Muscle layer of duodenum (tissue), 2 donors: ENCODE data around the gene TMEM255B.
"Not testable (repeated sequence)": the region's sequence is repeated elsewhere in the genome, so short reads cannot be mapped to it uniquely, and the experiment has no call there.

Experiments used
- H3K27ac ChIP-seq: one replicate; pipeline ENCODE4 v1.7.0; 2013; ENCODE audit warnings: mild to moderate bottlenecking, low read length
- H3K27me3 ChIP-seq: one replicate; pipeline ENCODE4 v1.7.0; 2013; ENCODE audit warnings: low read depth, mild to moderate bottlenecking, control low read depth, low read length
- H3K36me3 ChIP-seq, 2 donors: one replicate each; pipeline ENCODE4 v1.7.0; 2013; ENCODE audit warnings: low read length in 2 of 2, control low read depth in 1 of 2, mild to moderate bottlenecking in 1 of 2; ENCODE audit not compliant: insufficient read depth in 2 of 2, control insufficient read depth in 1 of 2
- H3K4me1 ChIP-seq, 2 donors: one replicate each; pipeline ENCODE4 v1.7.0; 2013; ENCODE audit warnings: low read length in 2 of 2, mild to moderate bottlenecking in 2 of 2, control low read depth in 1 of 2, moderate library complexity in 1 of 2; ENCODE audit not compliant: insufficient read depth in 2 of 2, control insufficient read depth in 1 of 2
- H3K4me3 ChIP-seq, 2 donors: one replicate each; pipeline ENCODE4 v1.7.0; 2013; ENCODE audit warnings: low read length in 2 of 2, low read depth in 1 of 2, mild to moderate bottlenecking in 1 of 2
- H3K9me3 ChIP-seq, 2 donors: one replicate each; pipeline ENCODE4 v1.7.0; 2013; ENCODE audit warnings: low read length in 2 of 2, control low read depth in 1 of 2, mild to moderate bottlenecking in 1 of 2; ENCODE audit not compliant: control insufficient read depth in 1 of 2
- donor health status: healthy.

Gene TMEM255B

GRCh38 chr13:113819341-113819730 lies 60.3 kb downstream of the TMEM255B start:
- Histone ChIP-seq H3K4me1 (peaks cover 3 to 48% of the 10 kb centered on the region in 2 donors), H3K27me3 (no peaks in the 10 kb centered on the region), H3K4me3 (no peak overlapping the region), H3K9me3 (no peaks in the 10 kb centered on the region), H3K36me3 (peaks cover 0 to 17% of the 10 kb centered on the region in 2 donors), H3K27ac (no peak overlapping the region)

GRCh38 chr13:113819731-113820715 lies 61.0 kb downstream of the TMEM255B start:
- no peaks in the 10 kb centered on the region for H3K9me3 ChIP-seq
- H3K36me3 ChIP-seq = peaks cover 0 to 18% of the 10 kb centered on the region in 2 donors
- H3K27me3 ChIP-seq = no peaks in the 10 kb centered on the region
- no peak overlapping the region for H3K27ac ChIP-seq
- H3K4me1 ChIP-seq = peaks cover 3 to 48% of the 10 kb centered on the region in 2 donors
- peak overlapping the region in 1 of 2 donors; percentile 18 for H3K4me3 ChIP-seq

- H3K4me1 ChIP-seq = peaks cover 2 to 41% of the 10 kb centered on the region in 2 donors
- H3K4me3 ChIP-seq = peak overlapping the region in 1 of 2 donors; percentile 18
- no peaks in the 10 kb centered on the region for H3K9me3 ChIP-seq
- no peak overlapping the region for H3K27ac ChIP-seq
- peaks cover 3 to 28% of the 10 kb centered on the region in 2 donors for H3K36me3 ChIP-seq
- H3K27me3 ChIP-seq = no peaks in the 10 kb centered on the region
Measured at GRCh38 chr13:113820813-113821651, 62.0 kb downstream of the TMEM255B start.

- Histone ChIP-seq H3K4me1 (peaks cover 0 to 32% of the 10 kb centered on the region in 2 donors), H3K4me3 (no peak overlapping the region), H3K36me3 (peaks cover 4 to 29% of the 10 kb centered on the region in 2 donors), H3K9me3 (no peaks in the 10 kb centered on the region), H3K27me3 (no peaks in the 10 kb centered on the region), H3K27ac (no peak overlapping the region)
Measured at GRCh38 chr13:113821847-113822246, 62.8 kb downstream of the TMEM255B start.

- no peak overlapping the region for H3K4me3 ChIP-seq
- no peak overlapping the region for H3K27ac ChIP-seq
- peaks cover 0 to 30% of the 10 kb centered on the region in 2 donors for H3K4me1 ChIP-seq
- peaks cover 8 to 33% of the 10 kb centered on the region in 2 donors for H3K36me3 ChIP-seq
- no peaks in the 10 kb centered on the region for H3K9me3 ChIP-seq
- H3K27me3 ChIP-seq = no peaks in the 10 kb centered on the region
Measured at GRCh38 chr13:113822266-113822665, 63.2 kb downstream of the TMEM255B start.

GRCh38 chr13:113822956-113823744 lies 64.1 kb downstream of the TMEM255B start:
- Histone ChIP-seq H3K9me3 (no peaks in the 10 kb centered on the region), H3K27ac (no peak overlapping the region), H3K4me3 (no peak overlapping the region), H3K27me3 (no peaks in the 10 kb centered on the region), H3K36me3 (peaks cover 11 to 40% of the 10 kb centered on the region in 2 donors), H3K4me1 (peaks cover 0 to 26% of the 10 kb centered on the region in 2 donors)

GRCh38 chr13:113823771-113824170 lies 64.7 kb downstream of the TMEM255B start:
- H3K4me3 ChIP-seq = no peak overlapping the region
- peaks cover 0 to 26% of the 10 kb centered on the region in 2 donors for H3K4me1 ChIP-seq
- no peaks in the 10 kb centered on the region for H3K27me3 ChIP-seq
- no peaks in the 10 kb centered on the region for H3K9me3 ChIP-seq
- no peak overlapping the region for H3K27ac ChIP-seq
- H3K36me3 ChIP-seq = peaks cover 15 to 46% of the 10 kb centered on the region in 2 donors

- Histone ChIP-seq H3K27ac (no peak overlapping the region), H3K4me3 (no peak overlapping the region), H3K9me3 (no peaks in the 10 kb centered on the region), H3K36me3 (peaks cover 15 to 46% of the 10 kb centered on the region in 2 donors), H3K27me3 (no peaks in the 10 kb centered on the region), H3K4me1 (peaks cover 0 to 9% of the 10 kb centered on the region in 2 donors)
Measured at GRCh38 chr13:113825841-113826240, 66.8 kb downstream of the TMEM255B start.

GRCh38 chr13:113826446-113826845 lies 67.4 kb downstream of the TMEM255B start:
- H3K4me1 ChIP-seq, H3K4me3 ChIP-seq, H3K27ac ChIP-seq, H3K27me3 ChIP-seq, H3K9me3 ChIP-seq: not testable (repeated sequence)
- H3K36me3 ChIP-seq = peaks cover 15 to 52% of the 10 kb centered on the region in 2 donors

- Histone ChIP-seq H3K27me3 (no peaks in the 10 kb centered on the region), H3K27ac (no peak overlapping the region), H3K36me3 (peaks cover 15 to 55% of the 10 kb centered on the region in 2 donors), H3K4me3 (no peak overlapping the region), H3K9me3 (no peaks in the 10 kb centered on the region), H3K4me1 (peaks cover 0 to under 1% of the 10 kb centered on the region in 2 donors)
Measured at GRCh38 chr13:113827021-113827420, 68.0 kb downstream of the TMEM255B start.
